Pulmonary artery endothelial cell (primary cell): ENCODE data around the gene FAP. TPM values are rescaled to one million over a fixed set of nuclear protein-coding genes. Genes with fewer than 3 reads are reported as not detected.

Source experiments
- DNase-seq: peaks from one replicate; pipeline ENCODE4 v3.0.0-alpha.2; 2011; ENCODE audit warnings: low read depth, low spot score
- total RNA-seq: library from RNA; depleted of rRNA; stranded (reverse); fragments of >200 nt; gene quantifications from 2 replicates; pipeline ENCODE4 v1.2.3, GENCODE V29; 2014

Gene FAP
- total RNA-seq, 1 donor from 2014 or later, result 0.53 TPM

GRCh38 chr2:162243715-162244114 lies 470 bp upstream of the FAP start:
- no peak for DNase-seq

- no peak for DNase-seq
These were observed 512 bp downstream of the FAP start for GRCh38 chr2:162242586-162243280.

- no peak for DNase-seq
These were observed 1.7 kb downstream of the FAP start for GRCh38 chr2:162241571-162241970.

GRCh38 chr2:162234620-162235462 lies 8.4 kb downstream of the FAP start:
- DNase-seq, result no peak

- DNase-seq, result no peak
These were observed 10.0 kb downstream of the FAP start for GRCh38 chr2:162233197-162233596.

- no peak for DNase-seq
These were observed 10.6 kb downstream of the FAP start for GRCh38 chr2:162232671-162233070.

GRCh38 chr2:162232027-162232426 lies 11.2 kb downstream of the FAP start:
- no peak for DNase-seq

- no peak for DNase-seq
These were observed 12.5 kb downstream of the FAP start for GRCh38 chr2:162230761-162231160.

GRCh38 chr2:162226836-162227235 lies 16.4 kb downstream of the FAP start:
- DNase-seq, result no peak

GRCh38 chr2:162221064-162221463 lies 22.2 kb downstream of the FAP start:
- DNase-seq, result no peak

GRCh38 chr2:162220368-162220767 lies 22.9 kb downstream of the FAP start:
- DNase-seq, result no peak

GRCh38 chr2:162219426-162219825 lies 23.8 kb downstream of the FAP start:
- no peak for DNase-seq

- no peak for DNase-seq
These were observed 25.6 kb downstream of the FAP start for GRCh38 chr2:162217598-162217997.

GRCh38 chr2:162215162-162215561 lies 28.1 kb downstream of the FAP start:
- DNase-seq, result no peak

GRCh38 chr2:162212366-162212765 lies 30.9 kb downstream of the FAP start:
- no peak for DNase-seq

GRCh38 chr2:162211732-162212131 lies 31.5 kb downstream of the FAP start:
- DNase-seq, result no peak

- DNase-seq, result no peak
These were observed 32.9 kb downstream of the FAP start for GRCh38 chr2:162210385-162210784.

- DNase-seq, result no peak
These were observed 41.0 kb downstream of the FAP start for GRCh38 chr2:162202203-162202602.

GRCh38 chr2:162200636-162201035 lies 42.6 kb downstream of the FAP start:
- no peak for DNase-seq

GRCh38 chr2:162199913-162200312 lies 43.3 kb downstream of the FAP start:
- DNase-seq, result no peak

GRCh38 chr2:162198239-162198638 lies 45.0 kb downstream of the FAP start:
- DNase-seq, result no peak

GRCh38 chr2:162197069-162197825 lies 46.0 kb downstream of the FAP start:
- DNase-seq, result no peak
